Uterus (tissue), 4 donors: ENCODE measurements around the gene SPDYE5. TPM values are rescaled to one million over a fixed set of nuclear protein-coding genes. Genes with fewer than 3 reads are reported as not detected.
"Not testable (repeated sequence)": the region's sequence is repeated elsewhere in the genome, so short reads cannot be mapped to it uniquely, and the experiment has no call there.

ENCODE experiments used
- DNase-seq, 2 donors: peaks; one replicate each; pipeline ENCODE4 v3.0.0-alpha.2; 2019 to 2020
- H3K27ac ChIP-seq, 2 donors: fragments of 200-600 bp; sonication (generic); 1 replicate in 1 of 2; 2 replicates in 1 of 2; pipeline ENCODE4 v1.5.1; 2016 to 2018
- H3K27me3 ChIP-seq, 2 donors: fragments of 200-600 bp; sonication (generic); one replicate each; pipeline ENCODE4 v1.5.1; 2018 to 2019; ENCODE audit warnings: control low read depth in 1 of 2
- H3K36me3 ChIP-seq, 2 donors: fragments of 200-600 bp; sonication (generic); one replicate each; pipeline ENCODE4 v1.5.1; 2019; ENCODE audit warnings: control low read depth in 1 of 2
- H3K4me1 ChIP-seq, 2 donors: fragments of 200-600 bp; sonication (generic); one replicate each; pipeline ENCODE4 v1.5.1; 2018 to 2019; ENCODE audit warnings: control low read depth in 1 of 2
- H3K4me3 ChIP-seq, 2 donors: fragments of 200-600 bp; sonication (generic); 1 replicate in 1 of 2; 2 replicates in 1 of 2; pipeline ENCODE4 v1.5.1; 2018 to 2019; ENCODE audit warnings: mild to moderate bottlenecking in 1 of 2
- H3K9me3 ChIP-seq, 2 donors: fragments of 200-600 bp; sonication (generic); one replicate each; pipeline ENCODE4 v1.5.1; 2019; ENCODE audit warnings: control low read depth in 1 of 2
- POLR2A ChIP-seq, 2 donors: fragments of 450-650 bp; IDR thresholded peaks; one replicate each; pipeline ENCODE4 v1.6.1; 2016; ENCODE audit warnings: antibody characterized with exemption in 2 of 2, mild to moderate bottlenecking in 1 of 2, moderate library complexity in 1 of 2
- intact Hi-C: fragments of 100-400 bp; cut with DNase I; formaldehyde crosslinking; loops from one replicate; pipeline ENCODE4 v1.15.1; 2023; ENCODE audit warnings: low total_unique reads
- total RNA-seq, 4 donors: library from RNA; depleted of rRNA in 3 of 4; stranded (reverse); fragments of >200 nt in 3 of 4; gene quantifications; one replicate each; pipeline versions ENCODE4 v1.1.0 to v1.2.4, GENCODE V29; 2014 to 2023
- TF ChIP-seq, protein P1 (sequence below), 4 experiments: fragments of 200-600 bp in 2 of 4; fragments of 450-650 bp in 2 of 4; sonication (generic) in 2 of 4; IDR thresholded peaks; one replicate each; pipeline ENCODE4 v1.5.1; 2016 to 2019; ENCODE audit warnings: antibody characterized with exemption in 4 of 4, mild to moderate bottlenecking in 2 of 4, moderate library complexity in 1 of 4
- donor health status: DM: yes; HTN: yes; CAD: no.

The SPDYE5 gene, protein sequence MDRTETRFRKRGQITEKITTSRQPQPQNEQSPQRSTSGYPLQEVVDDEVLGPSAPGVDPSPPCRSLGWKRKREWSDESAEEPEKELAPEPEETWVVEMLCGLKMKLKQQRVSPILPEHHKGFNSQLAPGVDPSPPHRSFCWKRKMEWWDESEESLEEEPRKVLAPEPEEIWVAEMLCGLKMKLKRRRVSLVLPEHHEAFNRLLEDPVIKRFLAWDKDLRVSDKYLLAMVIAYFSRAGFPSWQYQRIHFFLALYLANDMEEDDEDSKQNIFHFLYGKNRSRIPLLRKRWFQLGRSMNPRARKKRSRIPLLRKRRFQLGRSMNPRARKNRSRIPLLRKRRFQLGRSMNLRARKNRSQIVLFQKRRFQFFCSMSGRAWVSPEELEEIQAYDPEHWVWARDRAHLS
- not detected for total RNA-seq

- intact Hi-C loops, H3K36me3 ChIP-seq, H3K4me3 ChIP-seq, H3K9me3 ChIP-seq, H3K4me1 ChIP-seq, H3K27me3 ChIP-seq, DNase-seq, H3K27ac ChIP-seq: not testable (repeated sequence)
Measured at GRCh38 chr7:75492020-75492419, at the start of gene SPDYE5. TSS of gene SPDYE5 (plus strand) at chr7:75492320. CDS start at chr7:75494048, 1,728 bp downstream.

DNA sequence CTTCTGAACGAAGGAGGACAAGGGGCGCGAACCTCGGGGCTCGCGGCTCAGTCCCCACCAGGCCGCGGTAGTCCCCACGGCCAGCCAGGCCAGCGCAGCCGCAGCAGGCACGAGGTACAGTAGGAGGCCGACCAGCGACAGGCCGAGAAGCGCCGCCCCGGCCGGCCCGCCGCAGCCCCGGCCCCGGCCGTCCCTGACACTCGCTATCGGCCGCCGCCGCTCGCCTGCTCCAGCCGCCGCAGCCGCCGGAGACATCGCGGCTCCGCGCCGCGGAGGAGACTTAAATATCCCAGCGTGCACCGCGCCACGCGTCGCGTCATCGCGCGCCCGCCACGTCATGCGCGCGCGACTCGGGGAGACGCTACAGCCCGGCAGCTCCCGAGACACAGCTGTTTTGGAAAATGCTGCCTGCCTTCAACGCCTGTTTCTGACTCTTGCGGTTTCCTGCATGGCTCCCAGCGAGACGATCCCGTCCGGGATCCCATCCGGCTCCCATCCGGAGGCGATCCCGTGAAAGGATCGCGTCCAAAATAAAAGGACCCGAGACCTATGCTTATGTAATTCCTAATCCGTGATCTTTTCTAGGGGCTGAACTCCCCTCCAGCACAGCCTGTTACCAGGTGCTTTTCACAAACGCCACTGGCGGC is 49.5 kb upstream of the SPDYE5 start:
- Histone ChIP-seq H3K27ac (peak overlapping the region; percentile 80 to 85), H3K4me3 (peak overlapping the region; percentile 50 to 67)
- H3K36me3 ChIP-seq, H3K4me1 ChIP-seq, H3K27me3 ChIP-seq, intact Hi-C loops, H3K9me3 ChIP-seq: not testable (repeated sequence)
- DNase-seq: peak in 1 of 2 donors; percentile 38
- TF ChIP-seq POLR2A (IDR thresholded peaks at IDR 0.05): peak; percentile 53 to 73
- TF ChIP-seq, protein P1, sequence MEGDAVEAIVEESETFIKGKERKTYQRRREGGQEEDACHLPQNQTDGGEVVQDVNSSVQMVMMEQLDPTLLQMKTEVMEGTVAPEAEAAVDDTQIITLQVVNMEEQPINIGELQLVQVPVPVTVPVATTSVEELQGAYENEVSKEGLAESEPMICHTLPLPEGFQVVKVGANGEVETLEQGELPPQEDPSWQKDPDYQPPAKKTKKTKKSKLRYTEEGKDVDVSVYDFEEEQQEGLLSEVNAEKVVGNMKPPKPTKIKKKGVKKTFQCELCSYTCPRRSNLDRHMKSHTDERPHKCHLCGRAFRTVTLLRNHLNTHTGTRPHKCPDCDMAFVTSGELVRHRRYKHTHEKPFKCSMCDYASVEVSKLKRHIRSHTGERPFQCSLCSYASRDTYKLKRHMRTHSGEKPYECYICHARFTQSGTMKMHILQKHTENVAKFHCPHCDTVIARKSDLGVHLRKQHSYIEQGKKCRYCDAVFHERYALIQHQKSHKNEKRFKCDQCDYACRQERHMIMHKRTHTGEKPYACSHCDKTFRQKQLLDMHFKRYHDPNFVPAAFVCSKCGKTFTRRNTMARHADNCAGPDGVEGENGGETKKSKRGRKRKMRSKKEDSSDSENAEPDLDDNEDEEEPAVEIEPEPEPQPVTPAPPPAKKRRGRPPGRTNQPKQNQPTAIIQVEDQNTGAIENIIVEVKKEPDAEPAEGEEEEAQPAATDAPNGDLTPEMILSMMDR (IDR thresholded peaks at IDR 0.05): peak in 1 of 4 experiments; percentile 15

- intact Hi-C loops, H3K27me3 ChIP-seq, H3K4me1 ChIP-seq, H3K4me3 ChIP-seq, H3K36me3 ChIP-seq, H3K9me3 ChIP-seq, DNase-seq, H3K27ac ChIP-seq: not testable (repeated sequence)
Measured at GRCh38 chr7:75449946-75450345, 42.2 kb upstream of the SPDYE5 start.

GRCh38 chr7:75452494-75452955 is 39.6 kb upstream of the SPDYE5 start:
- intact Hi-C loops, H3K27ac ChIP-seq, H3K4me1 ChIP-seq, H3K36me3 ChIP-seq, DNase-seq, H3K4me3 ChIP-seq, H3K9me3 ChIP-seq, H3K27me3 ChIP-seq: not testable (repeated sequence)
- TF ChIP-seq, protein P1 (IDR thresholded peaks at IDR 0.05): peak in 1 of 4 experiments; percentile 18

GRCh38 chr7:75456403-75456802 is 35.7 kb upstream of the SPDYE5 start:
- H3K9me3 ChIP-seq, H3K4me3 ChIP-seq, H3K4me1 ChIP-seq, DNase-seq, intact Hi-C loops, H3K27ac ChIP-seq, H3K27me3 ChIP-seq, H3K36me3 ChIP-seq: not testable (repeated sequence)

DNA sequence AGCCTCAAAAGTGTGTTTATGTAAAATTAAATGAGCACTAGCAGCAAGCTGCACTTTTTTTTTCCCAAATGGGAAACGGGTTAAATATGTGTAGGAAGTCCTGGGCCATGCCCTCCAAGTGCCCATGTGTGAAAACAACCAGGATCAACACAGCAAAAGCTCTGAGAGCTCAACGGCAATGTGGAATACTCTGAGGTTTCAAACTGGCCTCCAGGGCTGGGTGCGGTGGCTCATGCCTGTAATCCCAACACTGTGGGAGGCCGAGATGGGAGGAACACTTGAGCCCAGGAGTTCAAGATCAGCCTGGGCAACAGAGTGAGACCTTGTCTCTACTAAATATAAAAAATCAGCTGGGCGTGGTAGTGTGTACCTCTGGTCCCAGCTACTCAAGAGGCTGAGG is 34.1 kb upstream of the SPDYE5 start:
- H3K4me1 ChIP-seq, H3K36me3 ChIP-seq, H3K27ac ChIP-seq, H3K9me3 ChIP-seq, DNase-seq, H3K4me3 ChIP-seq, intact Hi-C loops, H3K27me3 ChIP-seq: not testable (repeated sequence)

DNA sequence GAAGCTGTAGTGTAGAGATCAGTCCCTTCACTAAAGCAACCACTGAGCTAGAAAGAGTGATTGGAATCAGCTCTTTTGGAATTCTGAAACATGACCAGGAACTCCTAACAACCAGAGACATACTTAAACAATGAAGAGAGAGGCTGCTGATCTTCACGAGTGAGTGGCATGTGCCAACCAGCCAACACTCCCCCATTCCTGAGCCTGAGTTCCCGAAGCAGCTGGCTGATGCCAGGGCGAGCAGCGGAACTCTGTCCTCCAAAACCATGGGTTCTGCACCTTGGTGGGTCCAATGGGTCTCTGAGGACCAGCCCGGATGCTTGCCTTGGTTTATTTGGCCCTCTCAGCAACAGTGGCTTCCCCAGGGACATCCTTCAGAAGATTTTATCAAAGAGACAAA is 31.6 kb upstream of the SPDYE5 start:
- DNase-seq, H3K9me3 ChIP-seq, H3K27me3 ChIP-seq, H3K4me3 ChIP-seq, intact Hi-C loops, H3K27ac ChIP-seq, H3K4me1 ChIP-seq, H3K36me3 ChIP-seq: not testable (repeated sequence)

GRCh38 chr7:75470166-75470565 is 22.0 kb upstream of the SPDYE5 start:
- H3K36me3 ChIP-seq, intact Hi-C loops, H3K4me3 ChIP-seq, DNase-seq, H3K27ac ChIP-seq, H3K27me3 ChIP-seq, H3K9me3 ChIP-seq, H3K4me1 ChIP-seq: not testable (repeated sequence)

GRCh38 chr7:75477457-75477856 is 14.7 kb upstream of the SPDYE5 start:
- DNase-seq, H3K27ac ChIP-seq, intact Hi-C loops: not testable (repeated sequence)

GRCh38 chr7:75480313-75480712 is 11.8 kb upstream of the SPDYE5 start:
- intact Hi-C loops, H3K27ac ChIP-seq, H3K9me3 ChIP-seq, DNase-seq, H3K4me1 ChIP-seq, H3K4me3 ChIP-seq, H3K27me3 ChIP-seq, H3K36me3 ChIP-seq: not testable (repeated sequence)

More at GRCh38 chr7:75477457-75477856, 14.7 kb upstream of the SPDYE5 start:
- not testable (repeated sequence) for H3K9me3 ChIP-seq, H3K4me1 ChIP-seq, H3K27me3 ChIP-seq, H3K4me3 ChIP-seq, H3K36me3 ChIP-seq

DNA sequence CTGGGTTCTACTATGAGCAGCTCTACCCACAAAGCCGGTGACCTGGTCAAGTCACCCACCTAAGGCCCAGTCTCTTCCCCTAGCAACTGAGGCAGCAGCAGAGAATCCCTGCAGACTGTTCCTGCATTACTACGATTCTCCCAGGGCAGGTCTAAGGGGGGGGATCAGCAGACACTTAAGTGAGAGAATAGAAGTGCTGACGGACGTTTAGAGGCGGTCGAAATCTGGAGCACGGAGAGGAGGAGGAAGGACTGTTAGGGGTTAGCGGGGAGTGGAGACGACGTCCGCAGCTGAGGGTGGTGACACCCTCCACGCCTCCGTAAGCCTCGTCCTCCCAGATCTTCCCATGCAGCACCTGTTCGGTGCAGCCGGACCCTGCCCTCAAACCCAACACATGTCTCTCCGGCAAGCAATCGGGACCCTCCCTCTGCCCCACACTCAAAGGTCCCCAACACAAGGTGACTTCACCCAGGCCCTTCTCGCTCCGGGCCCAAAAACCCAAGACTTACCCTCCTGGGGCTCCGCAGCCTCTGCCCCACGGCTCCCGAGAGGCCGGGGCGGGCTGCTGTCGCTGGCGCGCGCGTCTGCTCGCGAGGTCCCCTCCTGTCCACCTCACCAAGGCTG is 6.7 kb upstream of the SPDYE5 start:
- H3K4me3 ChIP-seq: peak overlapping the region; percentile 78 to 91
- H3K9me3 ChIP-seq, intact Hi-C loops, DNase-seq, H3K27me3 ChIP-seq, H3K4me1 ChIP-seq, H3K36me3 ChIP-seq: not testable (repeated sequence)
- peak overlapping the region; percentile 81 to 87 for H3K27ac ChIP-seq
